GM10847 (cell line): ENCODE results near the gene TMEM132D.

Experiments used
- POLR2A ChIP-seq: IDR thresholded peaks from 2 replicates; pipeline ENCODE4 v1.6.1; 2011; ENCODE audit not compliant: insufficient read length; ENCODE audit errors: extremely low read depth

TMEM132D gene

GRCh38 chr12:129483111-129483893 is 420.5 kb downstream of the TMEM132D start:
- no peak for TF ChIP-seq POLR2A

- no peak for TF ChIP-seq POLR2A
These were observed 421.9 kb downstream of the TMEM132D start for GRCh38 chr12:129481921-129482320.

GRCh38 chr12:129470196-129470595 is 433.6 kb downstream of the TMEM132D start:
- TF ChIP-seq POLR2A: no peak

- TF ChIP-seq POLR2A: no peak
These were observed 436.1 kb downstream of the TMEM132D start for GRCh38 chr12:129467726-129468125.

GRCh38 chr12:129467289-129467688 is 436.5 kb downstream of the TMEM132D start:
- TF ChIP-seq POLR2A: no peak

- TF ChIP-seq POLR2A: no peak
These were observed 437.3 kb downstream of the TMEM132D start for GRCh38 chr12:129466499-129466898.

- no peak for TF ChIP-seq POLR2A
These were observed 443.9 kb downstream of the TMEM132D start for GRCh38 chr12:129459886-129460285.

- no peak for TF ChIP-seq POLR2A
These were observed 457.1 kb downstream of the TMEM132D start for GRCh38 chr12:129446696-129447095.

- no peak for TF ChIP-seq POLR2A
These were observed 463.5 kb downstream of the TMEM132D start for GRCh38 chr12:129440278-129440677.

- TF ChIP-seq POLR2A: no peak
These were observed 469.0 kb downstream of the TMEM132D start for GRCh38 chr12:129434790-129435189.

GRCh38 chr12:129428240-129428936 is 475.4 kb downstream of the TMEM132D start:
- TF ChIP-seq POLR2A: no peak

GRCh38 chr12:129423041-129423580 is 480.7 kb downstream of the TMEM132D start:
- no peak for TF ChIP-seq POLR2A

GRCh38 chr12:129413295-129413694 is 490.5 kb downstream of the TMEM132D start:
- TF ChIP-seq POLR2A: no peak

GRCh38 chr12:129409281-129409680 is 494.5 kb downstream of the TMEM132D start:
- no peak for TF ChIP-seq POLR2A

GRCh38 chr12:129404556-129404955 is 499.3 kb downstream of the TMEM132D start:
- TF ChIP-seq POLR2A: no peak

GRCh38 chr12:129401572-129401971 is 502.3 kb downstream of the TMEM132D start:
- no peak for TF ChIP-seq POLR2A
